Stimulated activated CD8-positive, alpha-beta memory T cell treated with anti-CD3 and anti-CD28 coated beads, Interleukin-15, amount 100 ng/mL, for 48 hours (primary cell): ENCODE results near the gene RAP1GAP.

Experiments used
- DNase-seq, 2 donors: peaks; one replicate each; pipeline ENCODE4 v3.0.0-alpha.2; 2020; ENCODE audit warnings: low read depth in 2 of 2

The RAP1GAP gene

DNA sequence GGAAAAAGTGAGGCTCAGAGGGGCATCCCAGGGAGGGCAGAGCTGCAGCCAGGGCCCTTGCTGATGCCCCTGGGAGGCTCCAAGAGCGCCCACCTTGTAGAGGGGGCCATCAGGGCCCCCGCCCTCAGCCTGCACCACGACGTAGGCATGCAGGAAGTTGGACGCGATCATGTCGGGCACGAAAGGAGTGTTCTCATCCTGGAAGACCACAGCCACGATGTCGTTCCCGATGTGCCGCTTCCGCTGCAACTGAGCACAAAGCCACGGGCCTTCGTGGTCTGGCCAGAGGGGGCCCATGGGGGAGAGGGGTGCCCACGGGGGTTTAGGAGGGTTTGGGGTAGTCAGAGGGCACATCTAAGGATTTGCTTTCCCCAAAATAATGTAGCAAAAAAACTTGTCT, 59.1 kb downstream of the RAP1GAP start:
- DNase-seq: no peak

DNA sequence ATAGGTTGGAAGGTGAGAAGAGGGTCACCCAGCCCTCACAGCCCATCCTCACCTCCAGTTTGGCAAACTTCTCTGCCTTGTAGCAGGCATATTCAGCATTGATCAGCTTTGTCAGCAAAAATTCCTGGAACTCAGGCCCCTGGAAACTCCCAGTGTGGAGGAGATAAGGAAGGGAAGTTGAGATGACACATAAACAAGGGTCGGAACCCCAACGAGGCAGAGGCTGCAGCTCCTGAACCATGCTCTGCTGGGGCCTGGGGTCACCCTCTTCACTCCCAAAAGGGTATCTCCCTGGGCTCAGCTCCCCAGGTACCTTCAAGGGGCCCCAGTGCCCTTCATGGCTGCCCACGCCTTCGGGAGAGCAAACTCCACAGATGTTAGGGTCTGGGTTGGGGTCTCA, 60.4 kb downstream of the RAP1GAP start:
- no peak for DNase-seq

DNA sequence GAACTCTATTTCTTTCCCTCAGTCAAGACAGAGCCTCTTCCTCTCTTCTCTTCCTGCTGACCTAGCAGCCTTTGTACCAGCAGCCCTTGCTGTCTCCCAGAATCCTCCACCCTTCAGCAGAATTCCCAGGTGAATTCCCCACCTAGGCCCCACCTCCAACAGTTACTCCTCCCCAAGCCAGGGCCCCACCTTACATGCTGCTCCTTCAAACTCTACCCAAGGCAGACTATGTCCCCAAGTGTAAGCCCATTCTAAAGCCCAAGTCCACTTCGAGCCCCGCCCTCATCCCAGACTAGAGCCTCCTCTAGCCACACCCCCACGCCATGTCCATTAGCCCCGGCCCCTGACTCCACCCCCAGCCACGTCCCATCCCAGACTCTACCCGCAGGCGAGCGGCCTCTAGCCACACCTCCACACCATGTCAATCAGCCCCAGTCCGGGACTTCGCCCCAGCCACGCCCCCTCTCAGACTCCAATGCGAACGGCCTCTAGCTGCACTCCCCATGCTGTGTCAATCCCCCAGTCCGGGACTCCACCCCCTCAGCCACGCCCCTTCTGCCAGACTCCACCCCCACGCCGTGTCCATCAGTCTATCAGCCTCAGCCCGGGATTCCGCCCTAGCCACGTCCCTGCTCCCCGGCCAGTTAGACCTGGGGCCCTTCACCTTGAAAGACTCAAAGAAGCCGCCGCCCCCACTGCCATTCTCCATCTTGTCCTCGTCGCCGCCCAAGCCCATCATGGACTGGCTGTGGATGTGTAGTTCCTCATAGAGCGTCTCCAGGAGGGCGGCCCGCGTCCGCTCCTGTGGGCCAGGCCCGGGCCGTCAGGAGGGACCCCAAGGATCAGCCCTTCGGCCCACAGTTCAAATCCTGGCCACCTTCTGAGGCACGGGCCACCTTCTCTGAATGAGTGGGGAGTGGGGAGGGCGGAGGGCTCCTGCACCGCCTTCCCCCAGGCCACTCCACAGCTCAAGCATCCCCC, 61.3 kb downstream of the RAP1GAP start:
- DNase-seq: peak; percentile 57 to 62

DNA sequence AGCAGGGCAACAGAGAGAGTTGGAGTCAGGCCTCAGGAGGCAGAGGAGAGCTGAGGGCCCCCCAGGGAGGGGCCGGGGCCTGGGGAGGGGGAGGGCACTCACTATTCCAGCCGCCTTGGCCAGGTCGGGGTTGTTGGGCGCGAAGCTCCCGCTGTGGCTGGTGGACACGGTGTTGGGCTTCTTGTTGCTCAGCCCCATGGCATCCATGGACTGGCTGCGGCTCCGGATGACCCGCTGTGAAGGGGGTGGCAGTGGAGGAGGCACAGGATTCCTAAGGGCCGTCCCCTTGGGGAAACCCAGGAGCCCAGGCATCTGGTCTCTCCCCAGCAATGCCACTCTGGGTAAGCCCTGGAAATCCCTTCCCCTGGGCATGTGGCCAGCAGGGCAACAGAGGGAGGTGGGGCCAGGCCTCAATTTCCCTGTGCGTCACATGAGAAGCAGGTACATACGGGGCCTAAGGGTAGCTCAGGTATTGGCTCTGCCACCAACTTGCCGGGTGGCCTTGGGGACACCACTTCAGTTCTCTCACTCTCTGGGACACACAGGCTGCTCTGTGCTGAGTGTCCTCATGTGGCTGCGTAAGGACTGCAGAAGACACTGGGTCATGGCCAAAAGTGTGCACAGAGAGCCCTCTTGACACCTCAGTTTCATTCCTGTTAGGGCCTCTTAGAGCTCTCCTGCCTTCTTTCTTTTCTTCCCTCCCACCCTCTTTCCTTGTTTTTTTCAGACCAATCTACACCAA, 63.0 kb downstream of the RAP1GAP start:
- DNase-seq: no peak

DNA sequence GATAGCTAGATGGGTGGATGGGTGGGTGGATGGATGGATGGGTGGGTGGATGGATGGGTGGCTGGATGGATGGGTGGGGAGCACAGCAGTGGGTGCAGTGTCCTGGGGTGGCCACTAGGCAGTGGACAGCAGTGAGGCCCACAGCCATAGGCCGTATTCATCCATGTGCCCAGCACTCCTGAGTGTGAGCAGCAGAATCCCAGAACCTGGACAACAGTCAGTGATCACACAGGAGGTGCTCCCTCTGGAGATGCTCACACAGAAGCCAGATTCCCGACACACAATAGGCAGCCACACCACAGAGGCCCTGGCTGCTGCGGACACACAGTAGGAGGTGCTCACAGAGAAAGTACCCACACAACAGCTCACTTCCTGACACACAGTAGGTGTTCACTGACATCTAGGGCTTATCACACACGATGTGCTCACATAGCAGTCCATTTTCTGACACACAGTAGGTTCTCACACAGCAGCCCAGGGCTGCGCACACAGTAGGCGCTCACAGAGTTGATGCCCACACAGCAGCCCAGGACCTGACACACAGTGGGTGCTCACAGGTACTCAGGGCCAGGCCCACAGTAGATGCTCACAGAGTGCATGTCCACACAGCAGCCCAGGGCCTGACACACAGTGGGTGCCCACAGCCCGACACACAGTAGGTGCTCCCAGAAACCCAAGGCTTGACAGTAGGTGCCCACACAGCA, 64.0 kb downstream of the RAP1GAP start:
- DNase-seq: no peak

DNA sequence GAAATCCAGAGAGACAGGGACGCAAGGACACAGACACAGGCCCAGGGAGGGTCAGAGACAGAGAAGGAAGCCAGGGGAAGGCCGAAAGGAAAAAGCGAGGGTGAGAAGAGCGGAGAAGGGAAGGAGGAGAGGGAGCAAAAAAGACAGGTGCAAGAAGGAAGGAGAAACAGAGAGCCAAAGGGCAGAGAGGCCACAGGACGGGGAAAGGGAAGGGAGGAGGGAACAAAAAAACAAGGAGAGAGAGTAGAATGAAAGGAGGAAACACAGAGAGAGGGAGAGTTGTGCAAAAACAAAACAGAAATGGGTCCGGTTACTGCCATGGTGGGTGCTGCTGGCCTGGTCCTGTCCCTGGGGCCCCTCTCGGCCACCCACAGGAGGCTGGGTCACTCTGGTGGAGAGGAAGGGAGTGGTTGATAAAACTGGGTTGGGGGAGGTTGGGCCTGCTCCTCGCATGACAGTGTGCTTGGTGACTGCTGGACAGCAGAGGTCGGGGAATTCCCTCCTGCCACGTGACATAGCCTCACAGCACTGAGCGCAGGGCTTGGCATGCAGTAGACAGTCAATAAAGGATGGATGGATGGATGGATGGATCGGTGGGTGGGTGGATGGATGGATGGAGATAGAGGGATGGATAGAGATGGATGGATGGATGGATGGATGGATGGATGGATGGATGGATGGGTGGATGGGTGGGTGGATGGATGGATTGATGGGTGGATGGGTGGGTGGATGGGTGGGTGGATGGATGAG, 64.8 kb downstream of the RAP1GAP start:
- DNase-seq: no peak

DNA sequence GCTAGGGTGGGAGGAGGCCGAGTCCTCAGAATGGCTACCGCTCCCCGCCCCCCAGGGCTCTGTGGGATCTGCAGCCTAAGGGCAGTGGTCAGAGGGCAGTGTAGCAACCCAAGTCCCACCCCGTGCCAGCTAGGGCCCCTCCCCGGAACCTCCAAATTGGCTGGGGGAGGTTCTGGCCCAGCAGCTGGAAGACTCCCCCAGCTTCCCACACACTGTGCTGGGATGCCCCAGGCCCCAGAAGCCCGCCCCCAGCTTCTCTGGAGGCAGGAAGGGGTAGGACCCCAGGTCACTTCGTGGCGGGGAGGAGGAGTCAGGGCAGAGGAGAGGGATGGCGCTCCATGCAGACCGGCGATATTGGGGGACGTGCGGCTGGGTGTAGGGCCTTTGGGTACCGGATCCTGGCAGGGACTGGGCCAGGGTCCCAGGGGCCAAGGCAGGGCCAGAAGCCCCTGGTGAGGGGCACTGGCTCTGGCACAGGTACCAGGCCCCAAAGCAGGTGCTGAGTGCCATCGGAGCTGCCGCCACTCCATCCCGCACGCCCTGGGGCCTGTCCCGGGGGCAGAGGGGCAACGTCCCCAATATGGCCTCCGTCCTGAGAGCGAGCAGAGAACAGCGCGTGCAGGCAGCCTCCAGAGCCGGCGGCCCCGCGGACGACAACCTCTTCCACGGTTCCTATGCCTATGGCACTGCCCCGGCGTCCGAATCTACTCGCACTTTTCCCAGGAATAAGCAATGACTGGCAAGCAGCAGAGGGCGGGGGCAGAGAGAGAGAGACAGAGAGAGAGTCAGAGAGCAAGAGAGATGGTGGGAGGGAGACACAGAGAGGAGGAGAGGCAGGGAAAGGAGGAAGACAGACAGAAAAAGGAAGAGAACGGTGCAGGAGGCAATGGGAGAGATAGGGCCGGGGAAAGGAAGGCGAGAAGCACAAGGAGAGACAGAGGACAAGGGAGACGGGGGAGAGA, 65.7 kb downstream of the RAP1GAP start:
- no peak for DNase-seq

DNA sequence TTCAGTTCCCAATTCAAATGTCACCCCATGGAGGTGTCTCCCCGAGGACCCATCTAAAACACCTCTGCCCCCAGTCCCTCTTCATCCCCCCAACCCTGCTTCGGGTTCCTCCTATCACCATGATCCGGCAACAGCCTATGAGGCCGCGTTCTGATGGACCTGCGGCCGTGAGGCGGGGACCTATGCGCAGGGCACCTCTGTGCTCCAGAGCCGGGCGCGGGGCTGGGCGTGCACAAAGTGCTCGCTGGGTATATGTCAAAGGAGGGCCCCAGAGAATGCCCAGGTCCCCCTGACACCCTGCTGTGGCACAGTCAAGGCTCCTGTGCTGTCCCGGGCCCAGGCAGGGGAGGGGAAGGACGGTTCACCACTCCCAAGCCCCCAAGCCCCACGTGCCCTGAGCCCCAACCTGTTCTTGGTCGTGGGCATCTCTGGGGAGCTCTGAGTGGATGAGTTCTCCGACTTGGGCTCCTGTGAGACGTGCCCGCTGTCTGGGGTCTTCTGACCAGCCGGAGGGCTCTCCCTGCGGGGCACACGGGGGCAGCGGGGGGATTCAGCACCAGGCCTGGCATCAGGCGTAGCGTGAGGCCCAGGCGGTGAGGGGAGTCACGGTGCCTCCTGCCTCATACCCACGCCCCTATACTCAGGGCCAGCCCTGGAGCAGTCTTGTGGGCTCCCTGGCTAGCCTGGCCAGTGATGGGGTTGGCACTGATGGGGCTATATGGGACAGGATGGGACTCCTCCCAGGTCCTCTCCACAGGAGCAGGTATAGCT, 67.7 kb downstream of the RAP1GAP start:
- no peak for DNase-seq

DNA sequence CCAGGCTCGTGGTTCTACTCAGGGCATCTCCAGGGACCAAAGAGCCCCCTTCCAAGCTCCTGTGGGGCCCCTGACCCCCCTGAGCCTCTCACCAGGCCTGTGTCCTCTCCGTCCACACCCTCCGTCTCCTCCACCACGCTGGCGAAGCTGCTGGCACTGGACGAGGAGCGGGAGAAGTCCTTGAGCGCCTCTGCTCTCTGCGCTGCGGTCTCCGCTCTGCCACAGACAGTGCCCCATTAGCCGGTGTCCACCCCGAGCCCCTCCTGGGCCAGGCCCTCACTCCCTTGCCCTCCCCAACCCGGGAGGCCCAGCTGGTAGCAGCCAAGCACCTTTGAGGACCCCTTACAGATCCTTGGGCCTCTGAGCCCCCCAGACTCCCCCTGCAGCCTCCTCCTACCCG, 69.8 kb downstream of the RAP1GAP start:
- no peak for DNase-seq

DNA sequence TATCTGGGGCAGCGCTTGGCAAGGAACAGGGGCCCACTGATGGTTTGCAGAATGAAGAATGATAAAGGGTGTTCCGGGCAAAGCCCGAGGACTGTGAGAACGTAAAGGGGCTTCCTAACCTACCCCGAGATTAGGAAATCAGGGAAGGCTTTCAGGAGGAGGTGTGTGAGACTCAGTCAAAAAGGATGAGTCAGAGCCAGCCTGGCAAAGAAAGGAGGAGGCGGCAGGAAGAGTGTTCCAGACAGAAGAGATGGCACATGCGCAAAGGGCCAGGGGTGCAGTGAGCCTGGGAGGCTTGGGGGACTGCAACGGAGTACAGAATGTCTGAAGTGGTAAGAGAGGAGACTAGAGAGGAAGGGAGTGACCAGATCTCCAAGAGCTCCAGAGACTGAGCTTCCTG, 70.3 kb downstream of the RAP1GAP start:
- no peak for DNase-seq

DNA sequence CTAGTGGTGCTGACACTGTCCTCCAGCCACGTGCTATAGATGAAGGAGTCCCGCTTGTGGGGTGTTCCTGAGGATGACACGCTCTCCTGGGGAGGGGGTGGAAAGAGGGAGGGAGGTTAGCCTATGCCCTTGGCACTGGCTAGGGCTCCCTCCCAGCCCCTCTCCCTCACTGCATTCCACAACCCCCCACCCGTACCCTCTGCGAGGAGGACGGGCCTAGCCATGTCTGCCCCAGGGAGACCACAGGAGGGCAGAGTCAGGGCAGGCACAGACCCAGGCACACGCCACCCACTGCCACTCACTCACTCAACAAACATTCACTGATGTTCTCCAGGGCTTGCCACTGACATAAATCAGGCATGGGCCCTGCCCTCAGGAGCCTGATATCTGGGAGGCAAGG, 70.7 kb downstream of the RAP1GAP start:
- DNase-seq: no peak

DNA sequence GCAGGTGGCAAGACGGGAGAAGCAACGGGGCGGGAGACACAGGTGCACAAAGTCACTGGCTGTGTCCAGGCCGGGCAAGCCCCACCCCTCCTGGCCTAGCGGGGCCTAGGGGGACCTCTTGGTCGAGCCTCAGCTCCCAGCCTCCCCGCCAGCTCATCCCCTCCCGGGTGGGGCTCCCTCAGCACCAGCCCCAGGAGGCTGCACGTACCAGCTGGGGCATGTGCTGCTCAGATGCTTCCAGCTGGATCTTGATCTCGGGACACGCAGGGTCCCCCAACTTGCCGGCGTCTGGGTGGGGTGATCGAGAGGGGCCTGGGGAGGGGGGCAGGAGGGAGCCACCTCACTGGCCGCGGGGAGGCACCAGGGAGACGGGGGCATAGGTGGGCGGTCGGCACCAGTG, 71.4 kb downstream of the RAP1GAP start:
- DNase-seq: no peak

DNA sequence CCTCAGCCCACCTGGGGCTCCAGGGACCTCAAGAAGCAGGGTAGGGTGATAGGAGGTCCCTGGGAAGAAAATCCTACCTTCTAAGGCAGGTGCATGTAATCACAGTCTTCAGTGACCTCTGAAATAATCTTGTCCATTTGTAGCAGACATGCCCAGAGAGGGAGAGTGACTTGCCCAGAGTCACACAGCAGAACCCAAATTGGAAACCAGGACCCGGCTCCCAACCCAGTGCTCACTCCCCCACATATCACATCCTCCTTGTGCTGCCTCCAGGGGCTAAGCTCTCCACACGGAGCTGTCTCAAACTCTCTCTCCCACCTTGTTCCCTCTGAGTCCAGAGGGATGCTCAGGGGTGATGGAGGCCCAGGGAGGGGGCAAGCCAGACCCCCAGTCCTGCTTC, 72.5 kb downstream of the RAP1GAP start:
- no peak for DNase-seq

DNA sequence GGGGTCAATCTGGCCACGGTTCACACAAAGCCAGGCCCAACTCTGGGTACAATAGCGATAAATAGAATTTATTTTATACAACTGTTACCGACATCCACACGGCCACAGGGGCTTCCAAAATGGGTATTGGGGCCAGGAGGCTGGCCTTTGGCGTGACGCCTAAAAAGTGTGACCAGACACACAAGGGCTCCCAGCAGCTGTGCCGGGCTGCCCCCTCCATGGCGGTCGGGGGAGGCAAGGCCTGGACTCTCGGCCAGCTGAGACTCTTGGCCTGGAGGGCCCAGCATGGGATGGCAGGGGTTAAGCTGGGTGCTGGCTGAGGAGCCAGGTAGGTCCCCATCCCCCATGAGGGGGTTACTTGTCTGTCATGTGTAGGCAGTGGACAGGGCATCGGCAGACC, 73.0 kb downstream of the RAP1GAP start:
- no peak for DNase-seq

DNA sequence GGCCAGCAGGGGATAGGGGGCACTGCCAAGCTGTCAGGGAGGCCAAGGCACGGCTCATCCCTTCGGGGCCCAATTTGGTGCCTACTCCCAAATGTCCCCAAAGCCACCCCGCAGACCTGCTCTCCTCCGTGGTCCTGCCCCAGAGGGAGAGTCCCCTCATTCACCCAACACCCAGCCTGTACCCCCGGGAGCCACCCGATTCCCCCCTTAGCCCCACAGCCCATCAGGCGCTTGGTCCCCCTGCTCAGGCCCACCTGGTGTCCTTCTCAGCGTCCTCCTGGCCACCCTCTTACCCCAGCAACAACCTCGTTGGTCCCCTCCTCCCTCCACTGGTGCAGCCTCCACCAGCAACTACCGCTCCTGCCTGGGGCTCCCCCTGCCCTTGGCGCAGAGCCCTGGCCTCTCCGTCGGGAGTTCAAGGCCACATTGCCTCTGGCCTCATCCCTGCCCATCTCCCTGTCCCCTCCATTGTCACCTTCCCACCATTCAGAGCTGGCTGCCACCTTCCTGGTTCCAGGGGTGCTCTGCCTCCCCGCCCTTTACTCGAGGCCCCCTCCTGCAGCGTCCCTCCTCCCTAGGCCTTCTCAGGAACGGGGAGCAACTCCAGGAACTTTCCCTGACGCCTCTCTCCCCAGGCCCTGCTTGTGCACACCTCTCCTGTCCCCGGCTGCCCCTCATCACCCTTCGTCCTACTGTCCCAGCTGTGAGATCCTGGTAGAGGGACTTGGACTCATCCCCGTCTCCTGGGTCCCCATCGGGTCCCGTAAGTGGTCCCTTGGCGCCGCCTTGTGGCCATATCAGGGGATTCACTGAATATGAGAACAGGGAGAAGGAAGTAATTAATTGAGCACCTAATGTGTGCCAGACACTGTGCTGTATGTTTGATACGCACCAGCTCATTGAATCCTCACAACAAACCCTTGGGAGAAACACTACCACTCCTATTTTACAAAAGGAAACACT, 73.9 kb downstream of the RAP1GAP start:
- peak; percentile 28 to 40 for DNase-seq

DNA sequence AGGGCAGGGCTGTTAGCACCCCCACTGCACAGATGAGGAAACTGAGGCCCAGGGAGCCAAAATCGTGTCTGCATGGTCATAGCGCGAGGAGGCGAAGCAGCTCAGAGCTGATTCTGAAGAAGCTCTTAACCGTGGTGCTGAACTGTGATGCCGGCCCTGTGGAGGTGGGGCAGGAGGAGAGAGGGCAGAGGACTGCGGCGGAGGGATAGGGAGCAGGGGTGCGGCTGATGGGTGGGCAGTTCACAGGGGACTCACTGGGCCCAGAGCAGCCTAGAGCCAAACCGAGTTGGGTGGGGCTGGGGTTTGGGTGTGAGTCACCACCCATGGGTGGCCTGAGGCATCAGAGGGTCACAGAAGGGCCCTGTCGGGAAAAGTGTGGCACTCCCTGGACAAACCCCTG, 74.7 kb downstream of the RAP1GAP start:
- no peak for DNase-seq

DNA sequence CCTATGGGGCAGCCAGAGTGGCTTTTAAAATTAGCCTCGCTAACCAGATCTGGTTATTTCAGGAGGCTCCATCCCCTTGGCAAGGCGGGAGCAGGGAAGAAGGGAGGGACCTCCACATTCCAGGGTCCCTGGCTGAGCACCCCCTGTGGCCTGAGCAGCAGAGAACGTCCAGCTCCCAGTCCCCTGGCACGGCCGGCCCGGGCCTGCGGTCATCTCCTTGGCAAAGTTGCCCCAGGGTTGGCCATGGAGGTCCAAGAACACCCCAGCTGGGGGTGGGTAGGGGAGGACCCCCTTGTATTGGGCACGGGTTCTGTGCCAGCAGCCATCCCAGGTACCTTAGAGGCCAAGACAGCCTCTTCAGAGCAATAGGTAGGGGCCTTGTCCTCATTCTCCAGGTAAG, 75.9 kb downstream of the RAP1GAP start:
- no peak for DNase-seq

DNA sequence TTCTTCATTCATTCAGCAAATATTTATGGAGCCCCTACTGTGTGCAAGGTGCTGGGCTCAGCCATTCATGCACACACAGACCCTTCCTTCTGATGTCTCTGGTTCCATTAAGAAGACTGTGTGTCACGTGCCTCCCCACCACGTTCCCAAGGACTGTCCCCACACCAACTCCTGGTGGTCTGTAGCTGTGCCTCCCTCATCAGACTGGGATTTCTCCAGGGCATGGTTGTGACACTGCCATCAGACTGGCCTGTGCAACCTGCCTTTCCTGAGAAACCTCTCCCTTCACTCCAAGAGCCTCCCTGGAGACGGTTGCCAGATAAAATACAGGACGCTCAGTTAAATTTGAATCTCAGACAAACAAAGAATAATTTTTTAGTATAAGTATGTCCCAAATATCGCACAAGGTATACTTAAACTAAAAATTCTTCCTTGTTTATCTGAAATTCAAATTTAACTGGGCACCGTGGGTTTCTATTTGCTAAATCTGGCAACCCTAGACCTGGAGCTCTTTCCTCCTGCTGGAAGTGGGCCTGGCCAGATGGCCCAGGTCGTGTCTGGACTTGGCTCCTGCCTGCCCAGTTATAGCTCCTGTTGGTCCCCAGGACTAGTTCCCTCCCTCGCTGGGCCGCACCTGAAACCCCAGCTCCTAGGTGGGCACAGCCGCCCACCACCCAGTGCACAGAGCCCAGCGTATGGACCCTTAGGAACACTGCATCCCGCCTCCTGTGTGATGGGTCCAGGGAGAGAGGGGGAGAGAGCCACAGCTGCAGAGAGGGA, 76.9 kb downstream of the RAP1GAP start:
- DNase-seq: no peak
